CD4-positive, alpha-beta memory T cell (primary cell): ENCODE data around the gene ASF1A. TPM values are rescaled to one million over a fixed set of nuclear protein-coding genes. Genes with fewer than 3 reads are reported as not detected.
A peak's percentile ranks its signal among the peaks of the same experiment; 100 is the strongest.

Experiments used
- CTCF ChIA-PET: fragments of 350-600 bp; sonication (Branson Sonifier 250); formaldehyde crosslinking; loops from one replicate; lab custom pipeline; 2021; ENCODE audit warnings: inconsistent platforms; ENCODE audit not compliant: partially characterized antibody; lab: Charles Lee
- POLR2A ChIA-PET: fragments of 350-600 bp; sonication (Branson Sonifier 250); formaldehyde crosslinking; loops from one replicate; lab custom pipeline; 2021; ENCODE audit not compliant: partially characterized antibody; lab: Charles Lee
- DNase-seq, 5 donors: peaks; one replicate each; pipeline versions ENCODE4 v3.0.0 to v3.0.0-alpha.2; 2020 to 2022; ENCODE audit warnings: mixed read lengths in 1 of 5
- H3K27ac ChIP-seq: one replicate; pipeline ENCODE4 v1.7.0; 2013; ENCODE audit warnings: low read depth, low read length
- H3K27me3 ChIP-seq: 2 replicates; pipeline ENCODE4 v1.7.0; 2013; ENCODE audit warnings: mild to moderate bottlenecking, low read length, moderate library complexity; ENCODE audit not compliant: insufficient read depth
- H3K36me3 ChIP-seq: 2 replicates; pipeline ENCODE4 v1.7.0; 2013; ENCODE audit warnings: mild to moderate bottlenecking, low read length, moderate library complexity; ENCODE audit not compliant: insufficient read depth
- H3K4me1 ChIP-seq: 2 replicates; pipeline ENCODE4 v1.7.0; 2013; ENCODE audit warnings: mild to moderate bottlenecking, low read length, moderate library complexity; ENCODE audit not compliant: insufficient read depth
- H3K4me3 ChIP-seq, 2 donors: one replicate each; pipeline ENCODE4 v1.7.0; 2013; ENCODE audit warnings: low read length in 2 of 2, mild to moderate bottlenecking in 1 of 2
- H3K9me3 ChIP-seq, 2 donors: one replicate each; pipeline ENCODE4 v1.7.0; 2013; ENCODE audit warnings: low read length in 2 of 2, control low read depth in 1 of 2; ENCODE audit not compliant: control insufficient read depth in 1 of 2
- H3K27ac Mint-ChIP-seq, 7 donors: one replicate each; pipeline ENCODE4 v1.8.0; 2020 to 2021; ENCODE audit warnings: mixed read lengths in 7 of 7, mild to moderate bottlenecking in 6 of 7, inconsistent platforms in 3 of 7, moderate library complexity in 3 of 7
- H3K27me3 Mint-ChIP-seq, 2 donors: one replicate each; pipeline ENCODE4 v1.8.0; 2020 to 2021; ENCODE audit warnings: mixed read lengths in 2 of 2
- H3K36me3 Mint-ChIP-seq, 2 donors: one replicate each; pipeline ENCODE4 v1.8.0; 2020 to 2021; ENCODE audit warnings: mixed read lengths in 2 of 2, inconsistent platforms in 1 of 2, mild to moderate bottlenecking in 1 of 2
- H3K4me1 Mint-ChIP-seq, 4 donors: one replicate each; pipeline ENCODE4 v1.8.0; 2020 to 2021; ENCODE audit warnings: mixed read lengths in 4 of 4, mild to moderate bottlenecking in 1 of 4
- H3K4me3 Mint-ChIP-seq, 8 donors: one replicate each; pipeline ENCODE4 v1.8.0; 2020 to 2021; ENCODE audit warnings: mixed read lengths in 8 of 8, mild to moderate bottlenecking in 7 of 8, moderate library complexity in 6 of 8, inconsistent platforms in 3 of 8
- H3K9me3 Mint-ChIP-seq, 8 donors: one replicate each; pipeline ENCODE4 v1.8.0; 2020 to 2021; ENCODE audit warnings: mixed read lengths in 8 of 8, mild to moderate bottlenecking in 5 of 8, inconsistent platforms in 3 of 8, moderate library complexity in 1 of 8
- intact Hi-C: fragments of 100-400 bp; cut with micrococcal nuclease; formaldehyde crosslinking; loops from one replicate; pipeline ENCODE4 v1.15.1; 2023
- polyA plus RNA-seq, 2 donors: library from polyadenylated mRNA; unstranded; fragments of 300-500 nt; fragmentation: Illumina TruSeq; gene quantifications; one replicate each; pipeline ENCODE4 v1.2.3, GENCODE V29; 2021
- total RNA-seq, 2 experiments: library from RNA; stranded (reverse); gene quantifications; one replicate each; pipeline ENCODE4 v1.2.3, GENCODE V29; 2021

The ASF1A gene
- total and polyA plus RNA-seq, 4 experiments from 2014 or later, result 64.0 to 78.5 (median 66.2) TPM

- peaks cover 63 to 84% of the 10 kb centered on the region in 2 donors for H3K36me3 Mint-ChIP-seq
- intact Hi-C loops, result no loop called here
- Histone ChIP-seq H3K4me1 (peaks cover 78% of the 10 kb centered on the region), H3K27me3 (no peaks in the 10 kb centered on the region), H3K36me3 (peaks cover 34% of the 10 kb centered on the region), H3K4me3 (no peak overlapping the region), H3K27ac (no peak overlapping the region), H3K9me3 (no peaks in the 10 kb centered on the region)
- peaks cover 62 to 87% (median 75%) of the 10 kb centered on the region in 4 donors for H3K4me1 Mint-ChIP-seq
- no peak overlapping the region for H3K4me3 Mint-ChIP-seq
- no peaks in the 10 kb centered on the region for H3K9me3 Mint-ChIP-seq
- ChIA-PET CTCF (interaction anchor here (0.9 to 1.8 kb wide), 3 partner anchors 8 to 103 kb away, joined by 4 to 13 read pairs (median 4); no protein-coding TSS in a partner anchor), POLR2A (interaction anchor here (1.0 to 4.7 kb wide), 4 partner anchors 9 to 194 kb away, joined by 3 to 28 read pairs (median 4); partner anchors contain the start of genes ASF1A and MCM9)
- no peaks in the 10 kb centered on the region for H3K27me3 Mint-ChIP-seq
- H3K27ac Mint-ChIP-seq, result peak overlapping the region in 5 of 7 donors; percentile 0 to 54 (median 41)
- DNase-seq, result no peak
Observed at GRCh38 chr6:118903691-118904090, 9.7 kb downstream of the ASF1A start.

GRCh38 chr6:118905084-118905483, 11.1 kb downstream of the ASF1A start:
- Histone ChIP-seq H3K4me3 (no peak overlapping the region), H3K27me3 (no peaks in the 10 kb centered on the region), H3K36me3 (peaks cover 34% of the 10 kb centered on the region), H3K27ac (no peak overlapping the region), H3K4me1 (peaks cover 64% of the 10 kb centered on the region), H3K9me3 (no peaks in the 10 kb centered on the region)
- Mint-ChIP-seq H3K36me3 (peaks cover 61 to 82% of the 10 kb centered on the region in 2 donors), H3K4me3 (peak overlapping the region in 2 of 8 donors; percentile 1 to 10), H3K9me3 (no peaks in the 10 kb centered on the region), H3K27me3 (no peaks in the 10 kb centered on the region), H3K27ac (peak overlapping the region in 4 of 7 donors; percentile 20 to 81 (median 50)), H3K4me1 (peaks cover 50 to 76% (median 62%) of the 10 kb centered on the region in 4 donors)
- ChIA-PET CTCF (interaction anchor here (1.6 to 2.8 kb wide), 3 partner anchors 9 to 104 kb away, joined by 4 to 15 read pairs (median 13); no protein-coding TSS in a partner anchor), POLR2A (interaction anchor here (0.7 to 4.7 kb wide), 3 partner anchors 11 to 212 kb away, joined by 3 to 28 read pairs (median 4); partner anchors contain the start of gene ASF1A)
- no peak for DNase-seq
- intact Hi-C loops, result no loop called here

GRCh38 chr6:118905851-118906250, 11.9 kb downstream of the ASF1A start:
- Mint-ChIP-seq H3K27me3 (no peaks in the 10 kb centered on the region), H3K36me3 (peaks cover 62 to 84% of the 10 kb centered on the region in 2 donors), H3K9me3 (no peaks in the 10 kb centered on the region), H3K4me3 (peak overlapping the region in 7 of 8 donors; percentile 3 to 69 (median 55)), H3K27ac (peak overlapping the region; percentile 81 to 93 (median 92)), H3K4me1 (peaks cover 43 to 69% (median 54%) of the 10 kb centered on the region in 4 donors)
- no peaks in the 10 kb centered on the region for H3K27me3 ChIP-seq
- intact Hi-C loops, result loop anchor here (1.0 kb wide), 1 partner anchor 12 kb away; the partner anchor contains the start of gene ASF1A
- no peak overlapping the region for H3K27ac ChIP-seq
- no peak overlapping the region for H3K4me3 ChIP-seq
- CTCF ChIA-PET, result interaction anchor here (1.3 to 2.8 kb wide), 2 partner anchors 10 to 14 kb away, joined by 3 to 15 read pairs; no protein-coding TSS in a partner anchor
- peaks cover 56% of the 10 kb centered on the region for H3K4me1 ChIP-seq
- peaks cover 40% of the 10 kb centered on the region for H3K36me3 ChIP-seq
- no peak for DNase-seq
- H3K9me3 ChIP-seq, result no peaks in the 10 kb centered on the region
- POLR2A ChIA-PET, result interaction anchor here (1.9 to 4.7 kb wide), 3 partner anchors 9 to 12 kb away, joined by 8 to 28 read pairs (median 11); partner anchors contain the start of gene ASF1A

GRCh38 chr6:118908441-118908840, 14.5 kb downstream of the ASF1A start:
- H3K27me3 Mint-ChIP-seq, result no peaks in the 10 kb centered on the region
- H3K27me3 ChIP-seq, result no peaks in the 10 kb centered on the region
- ChIA-PET POLR2A (interaction anchor here (1.8 to 2.4 kb wide), 2 partner anchors 13 to 26 kb away, joined by 6 to 15 read pairs; partner anchors contain the start of gene MCM9), CTCF (interaction anchor here (0.9 to 1.2 kb wide), 2 partner anchors 132 to 202 kb away, joined by 3 read pairs; no protein-coding TSS in a partner anchor)
- DNase-seq, result no peak
- peaks cover 26 to 43% (median 33%) of the 10 kb centered on the region in 4 donors for H3K4me1 Mint-ChIP-seq
- H3K27ac Mint-ChIP-seq, result no peak overlapping the region
- H3K9me3 ChIP-seq, result no peaks in the 10 kb centered on the region
- peaks cover 49% of the 10 kb centered on the region for H3K36me3 ChIP-seq
- peaks cover 49 to 83% of the 10 kb centered on the region in 2 donors for H3K36me3 Mint-ChIP-seq
- H3K4me3 Mint-ChIP-seq, result no peak overlapping the region
- no peak overlapping the region for H3K27ac ChIP-seq
- no peaks in the 10 kb centered on the region for H3K9me3 Mint-ChIP-seq
- intact Hi-C loops, result no loop called here
- no peak overlapping the region for H3K4me3 ChIP-seq
- peaks cover 30% of the 10 kb centered on the region for H3K4me1 ChIP-seq

GRCh38 chr6:118912646-118913045, 18.7 kb downstream of the ASF1A start:
- no peak for DNase-seq
- peaks cover 48 to 77% of the 10 kb centered on the region in 2 donors for H3K36me3 Mint-ChIP-seq
- ChIA-PET POLR2A (no interaction called here), CTCF (interaction anchor here (0.8 to 1.8 kb wide), 4 partner anchors 9 to 1463 kb away, joined by 3 to 5 read pairs (median 4); no protein-coding TSS in a partner anchor)
- H3K27me3 Mint-ChIP-seq, result no peaks in the 10 kb centered on the region
- H3K27me3 ChIP-seq, result no peaks in the 10 kb centered on the region
- H3K4me3 Mint-ChIP-seq, result no peak overlapping the region
- no peaks in the 10 kb centered on the region for H3K4me1 ChIP-seq
- intact Hi-C loops, result no loop called here
- H3K27ac Mint-ChIP-seq, result peak overlapping the region in 1 of 7 donors; percentile 43
- peaks cover 33% of the 10 kb centered on the region for H3K36me3 ChIP-seq
- H3K9me3 ChIP-seq, result no peaks in the 10 kb centered on the region
- peaks cover 2 to 4% (median 3%) of the 10 kb centered on the region in 4 donors for H3K4me1 Mint-ChIP-seq
- H3K4me3 ChIP-seq, result no peak overlapping the region
- H3K9me3 Mint-ChIP-seq, result peaks cover 0 to 3% (median 0%) of the 10 kb centered on the region in 8 donors
- H3K27ac ChIP-seq, result no peak overlapping the region

- no peak for DNase-seq
- Mint-ChIP-seq H3K27ac (peak overlapping the region in 4 of 7 donors; percentile 38 to 88 (median 70)), H3K4me3 (no peak overlapping the region), H3K9me3 (peaks cover 0 to 3% (median 0%) of the 10 kb centered on the region in 8 donors), H3K4me1 (peaks cover 2 to 4% (median 3%) of the 10 kb centered on the region in 4 donors), H3K36me3 (peaks cover 47 to 77% of the 10 kb centered on the region in 2 donors), H3K27me3 (no peaks in the 10 kb centered on the region)
- Histone ChIP-seq H3K4me1 (no peaks in the 10 kb centered on the region), H3K4me3 (no peak overlapping the region), H3K27ac (no peak overlapping the region), H3K27me3 (no peaks in the 10 kb centered on the region), H3K36me3 (peaks cover 28% of the 10 kb centered on the region), H3K9me3 (no peaks in the 10 kb centered on the region)
- intact Hi-C loops, result no loop called here
- ChIA-PET POLR2A (interaction anchor here (0.7 to 0.8 kb wide), 2 partner anchors 10 to 76 kb away, joined by 3 read pairs; no protein-coding TSS in a partner anchor), CTCF (interaction anchor here (0.6 to 1.8 kb wide), 5 partner anchors 8 to 1463 kb away, joined by 3 to 5 read pairs (median 4); no protein-coding TSS in a partner anchor)
Observed at GRCh38 chr6:118913161-118913560, 19.2 kb downstream of the ASF1A start.

- H3K36me3 Mint-ChIP-seq, result peaks cover 47 to 85% of the 10 kb centered on the region in 2 donors
- POLR2A ChIA-PET, result no interaction called here
- H3K4me1 Mint-ChIP-seq, result peaks cover under 1 to 4% (median 3%) of the 10 kb centered on the region in 4 donors
- Histone ChIP-seq H3K4me3 (no peak overlapping the region), H3K27ac (no peak overlapping the region), H3K36me3 (peaks cover 27% of the 10 kb centered on the region), H3K4me1 (no peaks in the 10 kb centered on the region), H3K9me3 (no peaks in the 10 kb centered on the region), H3K27me3 (no peaks in the 10 kb centered on the region)
- peak overlapping the region in 5 of 7 donors; percentile 9 to 60 (median 23) for H3K27ac Mint-ChIP-seq
- no peaks in the 10 kb centered on the region for H3K27me3 Mint-ChIP-seq
- intact Hi-C loops, result no loop called here
- H3K4me3 Mint-ChIP-seq, result no peak overlapping the region
- DNase-seq, result no peak
- peaks cover 0 to 3% (median 0%) of the 10 kb centered on the region in 8 donors for H3K9me3 Mint-ChIP-seq
- CTCF ChIA-PET, result interaction anchor here (1.2 kb wide), 1 partner anchor 9 kb away, joined by 3 read pairs; no protein-coding TSS in a partner anchor
Observed at GRCh38 chr6:118914598-118914997, 20.6 kb downstream of the ASF1A start.
